Measurements from ENCODE around the gene FAM25A.
"Not testable (repeated sequence)": the region's sequence is repeated elsewhere in the genome, so short reads cannot be mapped to it uniquely, and the experiment has no call there.

FAM25A gene

GRCh38 chr10:87020056-87020455, at the start of gene FAM25A:
TSS of gene FAM25A (plus strand) at chr10:87020294. CDS start at chr10:87020325, 31 bp downstream.
- not testable (repeated sequence) for DNase-seq (ENCODE audit: low read depth); H3K4me3 ChIP-seq (ENCODE audit: low read depth, low read length)

- peak overlapping the region; percentile 83 for H3K4me3 ChIP-seq (ENCODE audit: low read depth, low read length)
- DNase-seq (ENCODE audit: low read depth) = no peak
- no peak for TF ChIP-seq CTCF (IDR thresholded peaks at IDR 0.05; ENCODE audit: low read depth, low read length, missing control alignments)
These were observed 49.2 kb upstream of the FAM25A start for GRCh38 chr10:86970982-86971231.

GRCh38 chr10:86971232-86971991, 48.7 kb upstream of the FAM25A start:
- TF ChIP-seq CTCF (IDR thresholded peaks at IDR 0.05; ENCODE audit: low read depth, low read length, missing control alignments) = no peak
- peak overlapping the region; percentile 83 for H3K4me3 ChIP-seq (ENCODE audit: low read depth, low read length)
- peak; percentile 51 for DNase-seq (ENCODE audit: low read depth)

- no peak for DNase-seq (ENCODE audit: low read depth)
- H3K4me3 ChIP-seq (ENCODE audit: low read depth, low read length) = no peak overlapping the region
- no peak for TF ChIP-seq CTCF (IDR thresholded peaks at IDR 0.05; ENCODE audit: low read depth, low read length, missing control alignments)
These were observed 47.3 kb upstream of the FAM25A start for GRCh38 chr10:86972613-86973380.

GRCh38 chr10:86974484-86974883, 45.6 kb upstream of the FAM25A start:
- no peak for TF ChIP-seq CTCF (IDR thresholded peaks at IDR 0.05; ENCODE audit: low read depth, low read length, missing control alignments)
- H3K4me3 ChIP-seq (ENCODE audit: low read depth, low read length) = no peak overlapping the region
- DNase-seq (ENCODE audit: low read depth) = no peak

GRCh38 chr10:86976362-86977056, 43.6 kb upstream of the FAM25A start:
- DNase-seq (ENCODE audit: low read depth) = no peak
- no peak for TF ChIP-seq CTCF (IDR thresholded peaks at IDR 0.05; ENCODE audit: low read depth, low read length, missing control alignments)
- no peak overlapping the region for H3K4me3 ChIP-seq (ENCODE audit: low read depth, low read length)

GRCh38 chr10:86978457-86978856, 41.6 kb upstream of the FAM25A start:
- not testable (repeated sequence) for DNase-seq (ENCODE audit: low read depth); H3K4me3 ChIP-seq (ENCODE audit: low read depth, low read length)

Measured in GM12864 (cell line).